Measurements from ENCODE around the gene LRRC46. TPM values are rescaled to one million over a fixed set of nuclear protein-coding genes. Genes with fewer than 3 reads are reported as not detected.

Gene LRRC46
- total and polyA plus RNA-seq, 2 of the 13 experiments (the other 11 are each of a cell fraction or from before 2014, with no cell fraction given) = 0.09 TPM

GRCh38 chr17:47850692-47851573, 19.5 kb downstream of the LRRC46 start, which contains the start of gene SP6 (continued):
- TF ChIP-seq MTERF4 (CRISPR knock-in tag; IDR thresholded peaks at IDR 0.05) (0 out of 2 replicates have a peak, but pooled peaks have one; percentile 33), RBM39 (IDR thresholded peaks at IDR 0.05; ENCODE audit: low read depth, low read length, poor library complexity, severe bottlenecking) (peak; percentile 46), ZNF781 (CRISPR knock-in tag; IDR thresholded peaks at IDR 0.05; ENCODE audit: borderline replicate concordance, not compliant biosample characterization) (no peak), ZNF30 (CRISPR knock-in tag; IDR thresholded peaks at IDR 0.05) (no peak), EED (CRISPR knock-in tag; IDR thresholded peaks at IDR 0.05) (no peak), ARID4A (CRISPR knock-in tag; IDR thresholded peaks at IDR 0.05; ENCODE audit: borderline replicate concordance) (peak; percentile 71; the same call in 1 of the 2 replicates), DR1 (CRISPR knock-in tag; IDR thresholded peaks at IDR 0.05) (peak; percentile 74), ZSCAN31 (CRISPR knock-in tag; IDR thresholded peaks at IDR 0.05; ENCODE audit: low read depth) (no peak; the same call in 1 of the 2 replicates), MIXL1 (CRISPR knock-in tag; IDR thresholded peaks at IDR 0.05) (no peak), ZNF512B (CRISPR knock-in tag; IDR thresholded peaks at IDR 0.05; ENCODE audit: borderline replicate concordance) (0 out of 2 replicates have a peak, but pooled peaks have one; percentile 26), PCBP2 (optimal IDR thresholded peaks at IDR 0.05; ENCODE audit: low read depth, low read length, poor library complexity, severe bottlenecking) (no peak), GRHL1 (CRISPR knock-in tag; conservative IDR thresholded peaks at IDR 0.05) (no peak)
- TF ChIP-seq, protein P1, sequence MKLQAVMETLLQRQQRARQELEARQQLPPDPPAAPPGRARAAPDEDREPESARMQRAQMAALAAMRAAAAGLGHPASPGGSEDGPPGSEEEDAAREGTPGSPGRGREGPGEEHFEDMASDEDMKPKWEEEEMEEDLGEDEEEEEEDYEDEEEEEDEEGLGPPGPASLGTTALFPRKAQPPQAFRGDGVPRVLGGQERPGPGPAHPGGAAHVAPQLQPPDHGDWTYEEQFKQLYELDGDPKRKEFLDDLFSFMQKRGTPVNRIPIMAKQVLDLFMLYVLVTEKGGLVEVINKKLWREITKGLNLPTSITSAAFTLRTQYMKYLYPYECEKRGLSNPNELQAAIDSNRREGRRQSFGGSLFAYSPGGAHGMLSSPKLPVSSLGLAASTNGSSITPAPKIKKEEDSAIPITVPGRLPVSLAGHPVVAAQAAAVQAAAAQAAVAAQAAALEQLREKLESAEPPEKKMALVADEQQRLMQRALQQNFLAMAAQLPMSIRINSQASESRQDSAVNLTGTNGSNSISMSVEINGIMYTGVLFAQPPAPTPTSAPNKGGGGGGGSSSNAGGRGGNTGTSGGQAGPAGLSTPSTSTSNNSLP (IDR thresholded peaks at IDR 0.05; ENCODE audit: low read depth, low read length) = no peak

All from HepG2 (cell line).